Large intestine (tissue), 3 donors: ENCODE results near the gene OXNAD1. TPM values are rescaled to one million over a fixed set of nuclear protein-coding genes. Genes with fewer than 3 reads are reported as not detected.

Experiments
- DNase-seq, 2 donors: peaks; one replicate each; pipeline versions ENCODE4 v3.0.0 to v3.0.0-alpha.2; 2013
- H3K27ac ChIP-seq: one replicate; pipeline ENCODE4 v1.5.1; 2013; ENCODE audit warnings: low read length
- H3K27me3 ChIP-seq: 2 replicates; pipeline ENCODE4 v1.6.1; 2013; ENCODE audit warnings: low read length; ENCODE audit not compliant: control insufficient read depth, insufficient read depth
- H3K36me3 ChIP-seq: 2 replicates; pipeline ENCODE4 v1.6.1; 2013; ENCODE audit warnings: low read length; ENCODE audit not compliant: control insufficient read depth, insufficient read depth
- H3K4me1 ChIP-seq: one replicate; pipeline ENCODE4 v1.6.1; 2013; ENCODE audit warnings: low read length; ENCODE audit not compliant: control insufficient read depth, insufficient read depth
- H3K4me3 ChIP-seq: one replicate; pipeline ENCODE4 v1.5.1; 2013; ENCODE audit warnings: low read length
- H3K9me3 ChIP-seq: one replicate; pipeline ENCODE4 v1.6.1; 2013; ENCODE audit warnings: mild to moderate bottlenecking, low read depth, low read length, moderate library complexity; ENCODE audit not compliant: control insufficient read depth
- WGBS: methylation state at CpG from one replicate; pipeline ENCODE4 v1.1.5; 2013; ENCODE audit warnings: low lambda C conversion rate; ENCODE audit not compliant: insufficient coverage; 5-methylcytosine and 5-hydroxymethylcytosine counted together
- polyA plus RNA-seq: library from polyadenylated mRNA; unstranded; fragments of 120-200 nt; gene quantifications from one replicate; pipeline ENCODE4 v1.2.1, GENCODE V29; 2013

Gene OXNAD1
- polyA plus RNA-seq, 1 donor, result 20.3 TPM

GRCh38 chr3:16335333-16335732 is 70.3 kb downstream of the OXNAD1 start:
- Histone ChIP-seq H3K4me3 (no peak overlapping the region), H3K27ac (no peak overlapping the region), H3K36me3 (peaks cover 22% of the 10 kb centered on the region), H3K4me1 (no peaks in the 10 kb centered on the region), H3K9me3 (peaks cover 9% of the 10 kb centered on the region), H3K27me3 (no peaks in the 10 kb centered on the region)
- no peak for DNase-seq
- 93% methylated on average over 3 of the region's 5 CpGs for WGBS

- DNase-seq, result no peak
- no peak overlapping the region for H3K27ac ChIP-seq
- WGBS, result no CpG with 5 or more reads among the region's 14 CpGs
- no peaks in the 10 kb centered on the region for H3K27me3 ChIP-seq
- no peaks in the 10 kb centered on the region for H3K4me1 ChIP-seq
- peaks cover 9% of the 10 kb centered on the region for H3K9me3 ChIP-seq
- no peak overlapping the region for H3K4me3 ChIP-seq
- peaks cover 22% of the 10 kb centered on the region for H3K36me3 ChIP-seq
Measured at GRCh38 chr3:16335772-16336645, 71.0 kb downstream of the OXNAD1 start.

DNA sequence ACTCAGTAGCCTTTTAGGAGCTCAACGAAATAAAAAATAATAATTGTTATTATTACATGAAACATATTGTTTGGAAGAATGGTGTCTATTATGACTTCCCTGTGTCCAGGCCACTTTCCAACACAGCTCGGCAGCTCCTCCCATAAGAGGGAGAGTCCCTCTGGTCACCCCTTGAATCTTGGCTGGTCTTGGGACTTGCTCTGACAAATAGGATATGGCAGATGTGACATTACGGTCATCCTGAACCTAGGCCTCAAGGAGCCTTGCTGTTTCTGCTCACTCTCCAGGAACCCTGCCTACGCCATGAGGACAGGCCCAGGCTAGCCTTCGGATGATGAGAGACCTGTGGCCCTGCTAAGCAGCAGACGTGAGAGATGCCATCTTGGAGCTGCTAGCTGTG is 71.8 kb downstream of the OXNAD1 start:
- Histone ChIP-seq H3K27ac (no peak overlapping the region), H3K4me1 (no peaks in the 10 kb centered on the region), H3K36me3 (peaks cover 22% of the 10 kb centered on the region), H3K9me3 (peaks cover 4% of the 10 kb centered on the region), H3K4me3 (no peak overlapping the region), H3K27me3 (no peaks in the 10 kb centered on the region)
- DNase-seq, result no peak
- 100% methylated on average over 1 of the region's 6 CpGs for WGBS

- Histone ChIP-seq H3K4me3 (no peak overlapping the region), H3K27me3 (no peaks in the 10 kb centered on the region), H3K36me3 (peaks cover 22% of the 10 kb centered on the region), H3K9me3 (no peaks in the 10 kb centered on the region), H3K27ac (no peak overlapping the region), H3K4me1 (no peaks in the 10 kb centered on the region)
- WGBS, result 100% methylated on average over 1 of the region's 15 CpGs
- DNase-seq, result no peak
Measured at GRCh38 chr3:16337856-16338540, 73.0 kb downstream of the OXNAD1 start.

DNA sequence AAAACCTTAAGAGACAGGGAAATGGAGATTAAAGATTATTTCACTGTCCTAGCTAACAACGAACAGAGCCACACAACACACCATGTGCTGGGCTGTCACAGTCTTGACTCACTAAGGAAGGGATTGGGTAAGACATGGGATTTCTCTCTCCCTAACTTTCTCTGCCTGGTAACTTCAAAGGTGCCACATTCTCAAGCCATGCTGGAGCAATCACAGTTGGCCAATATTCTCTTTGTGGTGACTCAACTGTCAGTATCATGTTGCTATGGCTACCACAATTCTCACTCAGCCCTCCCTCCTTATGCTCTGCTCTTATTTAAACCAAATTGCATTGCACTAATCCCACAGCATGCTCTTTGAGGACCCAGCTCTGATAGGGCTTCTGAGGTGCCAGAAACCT is 74.0 kb downstream of the OXNAD1 start:
- Histone ChIP-seq H3K9me3 (no peaks in the 10 kb centered on the region), H3K27me3 (no peaks in the 10 kb centered on the region), H3K36me3 (peaks cover 22% of the 10 kb centered on the region), H3K27ac (no peak overlapping the region), H3K4me1 (no peaks in the 10 kb centered on the region), H3K4me3 (no peak overlapping the region)
- no peak for DNase-seq
- no CpG with 5 or more reads among the region's 1 CpG for WGBS

DNA sequence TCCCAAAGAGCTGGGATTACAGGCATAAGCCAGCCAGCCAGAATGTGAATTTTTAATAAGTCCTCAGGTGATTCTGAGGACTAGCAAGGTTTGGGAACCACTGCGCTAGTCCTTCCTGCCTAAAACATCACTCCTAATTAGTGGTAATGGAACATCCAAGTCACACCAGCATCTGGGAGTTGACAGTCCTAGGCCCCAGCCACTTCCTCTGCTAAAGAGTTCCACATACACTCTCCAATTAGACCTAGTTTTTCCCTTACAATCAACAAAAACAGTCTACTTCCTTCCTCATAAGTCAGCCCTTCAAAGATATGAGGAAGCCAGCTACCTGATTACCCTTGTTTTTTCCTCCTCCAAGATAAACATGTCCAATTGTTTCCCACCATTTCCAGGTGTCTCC is 78.1 kb downstream of the OXNAD1 start:
- DNase-seq, result no peak
- Histone ChIP-seq H3K36me3 (peaks cover 9% of the 10 kb centered on the region), H3K9me3 (no peaks in the 10 kb centered on the region), H3K27me3 (no peaks in the 10 kb centered on the region), H3K27ac (no peak overlapping the region), H3K4me3 (no peak overlapping the region), H3K4me1 (no peaks in the 10 kb centered on the region)
- WGBS, result no CpG with 5 or more reads among the region's 1 CpG

DNA sequence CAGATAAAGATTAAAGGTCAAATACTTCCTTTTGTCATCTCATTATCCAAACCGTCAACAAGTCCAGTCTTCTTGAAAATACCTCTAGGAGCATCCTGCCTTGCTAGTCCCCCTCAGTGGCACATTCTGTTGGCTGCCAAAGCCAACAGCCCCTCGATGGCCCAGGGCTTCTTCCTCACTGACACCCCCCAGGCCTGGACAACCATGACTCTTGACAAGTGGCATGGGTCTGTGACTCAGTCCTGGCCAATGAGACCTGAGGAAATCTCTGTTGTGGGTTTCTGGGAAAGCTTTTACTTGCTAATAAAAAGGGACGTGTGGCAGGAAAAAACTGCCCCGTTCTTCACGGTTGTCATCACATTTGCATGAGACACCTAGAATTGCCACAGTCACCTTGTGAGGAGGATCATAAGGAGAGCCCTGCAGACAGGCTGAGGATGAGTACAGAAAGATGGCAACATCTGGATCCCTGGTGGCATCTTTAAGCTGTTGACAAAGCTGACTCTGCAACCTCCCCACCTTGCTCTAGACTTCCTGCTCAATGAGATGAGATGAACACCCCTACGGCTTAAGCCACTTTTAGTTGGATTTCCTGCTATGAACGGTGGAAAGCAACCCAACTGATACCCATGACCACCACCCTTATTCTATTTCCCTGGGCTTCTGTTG is 81.5 kb downstream of the OXNAD1 start:
- H3K4me3 ChIP-seq, result no peak overlapping the region
- H3K36me3 ChIP-seq, result peaks cover 19% of the 10 kb centered on the region
- no peaks in the 10 kb centered on the region for H3K4me1 ChIP-seq
- no peaks in the 10 kb centered on the region for H3K27me3 ChIP-seq
- no peak overlapping the region for H3K27ac ChIP-seq
- no CpG with 5 or more reads among the region's 7 CpGs for WGBS
- no peaks in the 10 kb centered on the region for H3K9me3 ChIP-seq
- no peak for DNase-seq

DNA sequence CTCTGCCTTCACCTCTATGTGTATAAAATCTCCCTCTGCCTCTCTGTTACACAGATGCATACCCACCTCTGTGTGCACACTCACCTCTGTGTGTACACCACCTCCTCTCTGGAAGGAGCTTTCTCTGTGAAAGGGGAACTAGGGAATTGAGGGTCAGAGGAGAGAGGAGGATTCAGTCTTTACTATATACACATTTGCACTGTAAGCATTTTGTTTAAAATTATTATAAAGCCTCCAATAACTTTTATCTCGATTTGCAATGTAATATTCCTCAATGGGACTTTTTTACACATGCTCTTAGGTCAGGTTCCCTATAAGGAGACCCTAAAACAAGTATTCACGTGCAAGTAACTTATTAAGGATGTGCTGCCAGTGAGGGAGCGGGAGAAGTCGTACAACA is 82.5 kb downstream of the OXNAD1 start:
- 100% methylated on average over 1 of the region's 4 CpGs for WGBS
- no peak for DNase-seq
- H3K36me3 ChIP-seq, result peaks cover 19% of the 10 kb centered on the region
- no peak overlapping the region for H3K27ac ChIP-seq
- H3K4me3 ChIP-seq, result no peak overlapping the region
- H3K27me3 ChIP-seq, result no peaks in the 10 kb centered on the region
- no peaks in the 10 kb centered on the region for H3K9me3 ChIP-seq
- no peaks in the 10 kb centered on the region for H3K4me1 ChIP-seq

DNA sequence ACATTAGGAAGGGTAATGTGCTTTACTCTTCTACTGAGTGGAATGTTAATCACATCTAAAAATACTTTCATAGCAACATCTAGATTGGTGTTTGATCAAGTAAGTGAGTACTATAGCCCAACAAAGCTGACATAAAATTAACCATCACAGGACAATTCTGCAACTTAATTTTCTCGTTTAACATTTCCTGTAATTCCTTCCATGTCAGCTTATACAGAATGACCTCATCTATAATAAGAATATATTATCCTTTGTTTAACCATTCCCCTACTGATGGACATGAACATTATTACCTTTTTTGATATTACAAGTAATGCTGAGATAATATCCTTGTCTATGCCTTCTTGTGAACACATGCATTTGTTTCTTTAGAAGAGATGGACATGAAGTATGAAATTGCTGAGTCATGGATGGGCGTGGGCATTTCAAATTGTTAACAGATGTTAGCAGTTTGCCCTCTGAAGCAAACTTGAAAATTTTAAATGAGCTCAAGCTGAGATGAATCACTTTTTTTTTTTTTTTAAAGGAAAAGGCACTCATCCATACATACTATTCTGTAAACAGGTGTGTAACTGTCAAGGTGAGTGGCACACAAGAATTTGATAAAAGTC is 85.1 kb downstream of the OXNAD1 start:
- Histone ChIP-seq H3K27me3 (no peaks in the 10 kb centered on the region), H3K9me3 (no peaks in the 10 kb centered on the region)
- 50% methylated on average over 1 of the region's 2 CpGs for WGBS

GRCh38 chr3:16350597-16351318 is 85.7 kb downstream of the OXNAD1 start:
- Histone ChIP-seq H3K4me3 (no peak overlapping the region), H3K27ac (no peak overlapping the region), H3K36me3 (peaks cover 17% of the 10 kb centered on the region), H3K9me3 (no peaks in the 10 kb centered on the region), H3K27me3 (no peaks in the 10 kb centered on the region), H3K4me1 (no peaks in the 10 kb centered on the region)
- no CpG with 5 or more reads among the region's 5 CpGs for WGBS
- no peak for DNase-seq

More for the DNA sequence above, 85.1 kb downstream of the OXNAD1 start:
- no peak for DNase-seq
- peaks cover 19% of the 10 kb centered on the region for H3K36me3 ChIP-seq
- H3K4me1 ChIP-seq, result no peaks in the 10 kb centered on the region
- H3K4me3 ChIP-seq, result no peak overlapping the region
- no peak overlapping the region for H3K27ac ChIP-seq
